WTC11 (cell line): ENCODE results near the gene PTPA. TPM values are rescaled to one million over a fixed set of nuclear protein-coding genes. Genes with fewer than 3 reads are reported as not detected.

ENCODE experiments used
- ATAC-seq: fragments of 200-7000 bp; cut with Tn5 transposase; 2 replicates; pipeline ENCODE4 v1.10.0; 2021; ENCODE audit warnings: mild to moderate bottlenecking, moderate library complexity
- CTCF ChIA-PET: fragments of 300-600 bp; sonication (Branson Sonifier 250); formaldehyde crosslinking; loops from one replicate; lab custom pipeline; 2021; ENCODE audit warnings: antibody characterized with exemption; lab: Charles Lee
- POLR2A ChIA-PET: fragments of 350-600 bp; sonication (Branson Sonifier 250); formaldehyde crosslinking; loops from one replicate; lab custom pipeline; 2021; ENCODE audit warnings: antibody characterized with exemption; lab: Charles Lee
- DNase-seq: peaks from one replicate; pipeline ENCODE4 v3.0.0; 2021; ENCODE audit warnings: low spot score
- H3K27ac Mint-ChIP-seq: 2 replicates; pipeline ENCODE4 v1.8.0; 2021; ENCODE audit warnings: mixed read lengths
- H3K27me3 Mint-ChIP-seq: 2 replicates; pipeline ENCODE4 v1.8.0; 2021; ENCODE audit warnings: low read depth, mild to moderate bottlenecking, moderate library complexity, mixed read lengths
- H3K36me3 Mint-ChIP-seq: 2 replicates; pipeline ENCODE4 v1.8.0; 2021; ENCODE audit warnings: mixed read lengths
- H3K4me1 Mint-ChIP-seq: 2 replicates; pipeline ENCODE4 v1.8.0; 2022; ENCODE audit warnings: mixed read lengths
- H3K4me3 Mint-ChIP-seq: 2 replicates; pipeline ENCODE4 v1.8.0; 2021; ENCODE audit warnings: mild to moderate bottlenecking, moderate library complexity, mixed read lengths
- H3K9me3 Mint-ChIP-seq: 2 replicates; pipeline ENCODE4 v1.8.0; 2021; ENCODE audit warnings: mixed read lengths
- CDX4 ChIP-seq: fragments of 250-450 bp; sonication (Bioruptor Pico); IDR thresholded peaks from 2 replicates; pipeline ENCODE4 v1.9.0; 2021; ENCODE audit warnings: moderate library complexity, mild to moderate bottlenecking, inconsistent platforms, borderline replicate concordance
- EMX1 ChIP-seq: fragments of 250-450 bp; sonication (Bioruptor Pico); IDR thresholded peaks from 2 replicates; pipeline ENCODE4 v1.8.0; 2021; ENCODE audit warnings: mild to moderate bottlenecking
- FOXP4 ChIP-seq: sonication (generic); formaldehyde crosslinking; IDR thresholded peaks from 2 replicates; pipeline ENCODE4 v1.8.0; 2022; ENCODE audit warnings: mild to moderate bottlenecking, missing genetic modification reagents
- HMGXB4 ChIP-seq: sonication (generic); formaldehyde crosslinking; IDR thresholded peaks from 2 replicates; pipeline ENCODE4 v1.8.1; 2023; ENCODE audit warnings: mild to moderate bottlenecking, moderate library complexity, missing genetic modification reagents
- IRF1 ChIP-seq: sonication (generic); formaldehyde crosslinking; IDR thresholded peaks from 2 replicates; pipeline ENCODE4 v1.8.0; 2023; ENCODE audit warnings: missing genetic modification reagents
- MYBL2 ChIP-seq: sonication (generic); formaldehyde crosslinking; IDR thresholded peaks from 2 replicates; pipeline ENCODE4 v1.8.1; 2023; ENCODE audit warnings: mild to moderate bottlenecking, moderate library complexity, missing genetic modification reagents
- NFATC4 ChIP-seq: fragments of 250-450 bp; sonication (Bioruptor Pico); IDR thresholded peaks from 2 replicates; pipeline ENCODE4 v1.9.0; 2021; ENCODE audit warnings: mild to moderate bottlenecking
- NFE2L1 ChIP-seq: sonication (generic); formaldehyde crosslinking; IDR thresholded peaks from 2 replicates; pipeline ENCODE4 v1.8.1; 2023; ENCODE audit warnings: missing genetic modification reagents
- NFYB ChIP-seq: sonication (generic); formaldehyde crosslinking; conservative IDR thresholded peaks from 2 replicates; pipeline ENCODE4 v1.8.0; 2022; ENCODE audit warnings: low read depth, missing genetic modification reagents
- NR1H2 ChIP-seq: sonication (generic); formaldehyde crosslinking; IDR thresholded peaks from 2 replicates; pipeline ENCODE4 v1.9.0; 2021; ENCODE audit warnings: mild to moderate bottlenecking, moderate library complexity, missing genetic modification reagents
- OVOL2 ChIP-seq: fragments of 250-450 bp; sonication (Bioruptor Pico); IDR thresholded peaks from 2 replicates; pipeline ENCODE4 v1.9.0; 2021; ENCODE audit warnings: mild to moderate bottlenecking, borderline replicate concordance
- PRRX2 ChIP-seq: fragments of 250-450 bp; sonication (Bioruptor Pico); IDR thresholded peaks from 2 replicates; pipeline ENCODE4 v1.8.0; 2021; ENCODE audit warnings: mild to moderate bottlenecking
- SMAD4 ChIP-seq: sonication (generic); formaldehyde crosslinking; IDR thresholded peaks from 2 replicates; pipeline ENCODE4 v1.8.0; 2022; ENCODE audit warnings: mild to moderate bottlenecking, missing genetic modification reagents
- SP1 ChIP-seq: sonication (generic); formaldehyde crosslinking; conservative IDR thresholded peaks from 2 replicates; pipeline ENCODE4 v1.8.1; 2022; ENCODE audit warnings: missing genetic modification reagents
- ZNF512 ChIP-seq: sonication (generic); formaldehyde crosslinking; IDR thresholded peaks from 2 replicates; pipeline ENCODE4 v1.8.1; 2022; ENCODE audit warnings: missing genetic modification reagents, borderline replicate concordance
- ZNF671 ChIP-seq: fragments of 250-450 bp; sonication (Bioruptor Pico); IDR thresholded peaks from 2 replicates; pipeline ENCODE4 v1.8.0; 2021; ENCODE audit warnings: mild to moderate bottlenecking
- ZSCAN18 ChIP-seq: fragments of 250-450 bp; sonication (Bioruptor Pico); IDR thresholded peaks from 2 replicates; pipeline ENCODE4 v2.1.2; 2022; ENCODE audit warnings: mild to moderate bottlenecking, moderate library complexity
- total RNA-seq: library from RNA; stranded (reverse); gene quantifications from 3 replicates; pipeline ENCODE4 v1.2.3, GENCODE V29; 2021

Gene PTPA
- total RNA-seq, 1 experiment from 2014 or later = 186 TPM

GRCh38 chr9:129146441-129146941, 35.3 kb downstream of the PTPA start (continued):
- TF ChIP-seq FOXP4 (CRISPR knock-in tag) (no peak), ZNF671 (no peak), CDX4 (CRISPR knock-in tag) (no peak), NFYB (no peak), NFATC4 (no peak)

- POLR2A ChIA-PET = no interaction called here
- peaks cover 10% of the 10 kb centered on the region for H3K36me3 Mint-ChIP-seq
- H3K4me1 Mint-ChIP-seq = peaks cover 29% of the 10 kb centered on the region
- no peaks in the 10 kb centered on the region for H3K9me3 Mint-ChIP-seq
- CTCF ChIA-PET = interaction anchor here (1.4 kb wide), 1 partner anchor 17 kb away, joined by 6 read pairs; no protein-coding TSS in a partner anchor
- H3K4me3 Mint-ChIP-seq = no peak overlapping the region
- no peak for DNase-seq
- no peaks in the 10 kb centered on the region for H3K27me3 Mint-ChIP-seq
- TF ChIP-seq ZSCAN18 (CRISPR knock-in tag) = no peak
- TF ChIP-seq MYBL2 = no peak
- TF ChIP-seq IRF1 (CRISPR knock-in tag) = no peak
- TF ChIP-seq NR1H2 (CRISPR knock-in tag) = no peak
- TF ChIP-seq NFE2L1 (CRISPR knock-in tag) = no peak
- TF ChIP-seq OVOL2 (CRISPR knock-in tag) = no peak
- no peak for TF ChIP-seq SP1 (CRISPR knock-in tag)
- no peak for TF ChIP-seq EMX1 (CRISPR knock-in tag)
- TF ChIP-seq FOXP4 (CRISPR knock-in tag) = no peak
- TF ChIP-seq ZNF512 (CRISPR knock-in tag) = no peak
- no peak for TF ChIP-seq SMAD4 (CRISPR knock-in tag)
- no peak for TF ChIP-seq PRRX2 (CRISPR knock-in tag)
- no peak for TF ChIP-seq HMGXB4 (CRISPR knock-in tag)
- TF ChIP-seq, all 79 proteins: peak for 0
- H3K27ac Mint-ChIP-seq = no peak overlapping the region
- ATAC-seq = no peak
Measured at GRCh38 chr9:129148463-129149204, 37.4 kb downstream of the PTPA start.
